Fibroblast of the aortic adventitia (primary cell): ENCODE measurements around the gene SELE. TPM values are rescaled to one million over a fixed set of nuclear protein-coding genes. Genes with fewer than 3 reads are reported as not detected.

Experiments
- DNase-seq: peaks from one replicate; pipeline ENCODE4 v3.0.0-alpha.2; 2010; ENCODE audit warnings: low read depth
- H3K4me3 ChIP-seq: 2 replicates; pipeline ENCODE4 v1.5.1; 2011; ENCODE audit warnings: low read depth, mild to moderate bottlenecking, control low read depth, low read length, moderate library complexity
- CTCF ChIP-seq: IDR thresholded peaks from 2 replicates; pipeline ENCODE4 v1.5.1; 2011; ENCODE audit warnings: mild to moderate bottlenecking, low read length, control low read depth, inconsistent platforms; ENCODE audit not compliant: insufficient read depth
- total RNA-seq: library from RNA; depleted of rRNA; stranded (reverse); fragments of >200 nt; gene quantifications from 2 replicates; pipeline ENCODE4 v1.2.3, GENCODE V29; 2012; ENCODE audit warnings: low replicate concordance

SELE gene
- total RNA-seq, 1 donor: not detected

DNA sequence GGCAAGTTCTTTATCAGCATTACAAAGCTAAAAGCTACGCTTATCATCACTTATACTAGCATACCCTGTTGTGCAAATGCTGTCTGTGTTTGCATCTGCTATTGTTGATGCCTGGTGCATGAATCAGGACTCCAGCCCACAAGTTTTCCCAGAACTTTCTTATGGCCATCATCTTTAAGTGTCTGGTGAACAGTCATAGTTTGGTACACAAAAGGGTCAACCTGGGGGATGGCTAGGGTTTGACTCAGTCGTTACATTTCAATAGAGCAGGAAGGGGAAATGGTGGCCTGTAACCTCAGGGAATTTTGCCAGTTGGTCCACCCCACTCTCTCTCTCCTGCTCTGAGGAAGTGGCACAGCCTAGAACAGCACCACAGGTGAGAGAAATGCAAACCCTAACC, 57.9 kb downstream of the SELE start:
- H3K4me3 ChIP-seq: no peak overlapping the region
- DNase-seq: peak; percentile 93
- no peak for TF ChIP-seq CTCF

Other genes with a start within 250 kb of the SELE start
- 6.0 and 7.7 TPM in 2 replicates for gene SLC19A2, start 248.1 kb downstream of the SELE start, total RNA-seq
- gene F5, start 147.6 kb downstream of the SELE start, total RNA-seq: 0.16 TPM in 1 of 2 replicates, not detected in the other
- under 0.01 TPM in 1 of 2 replicates, not detected in the other for gene SELP, start 104.0 kb downstream of the SELE start, total RNA-seq
- gene SELL, start 22.5 kb downstream of the SELE start, total RNA-seq: 0.27 and 2.5 TPM in 2 replicates
- gene METTL18, start 60.8 kb upstream of the SELE start, total RNA-seq: 7.8 and 12.7 TPM in 2 replicates
- gene SCYL3, start 159.8 kb upstream of the SELE start, total RNA-seq: 9.6 and 12.7 TPM in 2 replicates